Astrocyte of the hippocampus (primary cell): ENCODE results near the gene LSM5.

ENCODE experiments used
- DNase-seq: peaks from one replicate; pipeline ENCODE4 v3.0.0; 2011; ENCODE audit warnings: low read depth, low spot score

Gene LSM5

GRCh38 chr7:32490127-32490796 is at the start of gene LSM5:
Gene LSM5 (minus strand): TSS chr7:32490380. CDS start chr7:32490365, 15 bp downstream.
- DNase-seq, result peak; percentile 97

- no peak for DNase-seq
These were observed 49.2 kb upstream of the LSM5 start for GRCh38 chr7:32539366-32539765.

GRCh38 chr7:32537760-32538159 is 47.6 kb upstream of the LSM5 start:
- DNase-seq, result peak; percentile 20

GRCh38 chr7:32536585-32536984 is 46.4 kb upstream of the LSM5 start:
- peak; percentile 86 for DNase-seq

GRCh38 chr7:32536016-32536415 is 45.8 kb upstream of the LSM5 start:
- no peak for DNase-seq

GRCh38 chr7:32535162-32535702 is 45.1 kb upstream of the LSM5 start:
- no peak for DNase-seq

- DNase-seq, result no peak
These were observed 43.3 kb upstream of the LSM5 start for GRCh38 chr7:32533276-32534029.

- no peak for DNase-seq
These were observed 42.5 kb upstream of the LSM5 start for GRCh38 chr7:32532716-32533115.

GRCh38 chr7:32532086-32532485 is 41.9 kb upstream of the LSM5 start:
- no peak for DNase-seq

GRCh38 chr7:32531402-32531801 is 41.2 kb upstream of the LSM5 start:
- DNase-seq, result no peak

GRCh38 chr7:32525839-32526238 is 35.7 kb upstream of the LSM5 start:
- DNase-seq, result no peak

- DNase-seq, result no peak
These were observed 34.5 kb upstream of the LSM5 start for GRCh38 chr7:32524631-32525030.

GRCh38 chr7:32522746-32523530 is 32.8 kb upstream of the LSM5 start:
- DNase-seq, result no peak

GRCh38 chr7:32519763-32520162 is 29.6 kb upstream of the LSM5 start:
- no peak for DNase-seq

- DNase-seq, result no peak
These were observed 28.5 kb upstream of the LSM5 start for GRCh38 chr7:32518534-32519140.

GRCh38 chr7:32516551-32517100 is 26.4 kb upstream of the LSM5 start:
- peak; percentile 63 for DNase-seq

GRCh38 chr7:32515890-32516550 is 25.8 kb upstream of the LSM5 start:
- DNase-seq, result peak; percentile 60

GRCh38 chr7:32513210-32513609 is 23.0 kb upstream of the LSM5 start:
- DNase-seq, result no peak

- no peak for DNase-seq
These were observed 21.6 kb upstream of the LSM5 start for GRCh38 chr7:32511791-32512190.

GRCh38 chr7:32507414-32507813 is 17.2 kb upstream of the LSM5 start:
- DNase-seq, result peak; percentile 46
